PFSK-1 (cell line): Measurements from ENCODE around the gene NAXE.

Experiments used
- FOXP2 ChIP-seq: optimal IDR thresholded peaks from 2 replicates; pipeline ENCODE3; 2011; ENCODE audit warnings: borderline replicate concordance, control low read depth, inconsistent platforms; ENCODE audit not compliant: insufficient read depth; ENCODE audit errors: extremely low read length, extremely low read depth
- POLR2AphosphoS5 ChIP-seq: IDR thresholded peaks from 2 replicates; pipeline ENCODE4 v1.6.1; 2012; ENCODE audit warnings: low read depth, mild to moderate bottlenecking, control low read depth, low read length, moderate library complexity
- REST ChIP-seq, 2 experiments: IDR thresholded peaks; 2 replicates each; pipeline versions ENCODE4 v1.6.1 to v1.8.0; 2011 to 2012; ENCODE audit warnings: low read depth in 2 of 2, low read length in 2 of 2, control low read depth in 1 of 2, inconsistent platforms in 1 of 2, mild to moderate bottlenecking in 1 of 2, moderate library complexity in 1 of 2; ENCODE audit not compliant: insufficient read depth in 1 of 2
- SIN3A ChIP-seq: IDR thresholded peaks from 2 replicates; pipeline ENCODE4 v1.6.1; 2012; ENCODE audit warnings: mild to moderate bottlenecking, low read length, moderate library complexity, borderline replicate concordance; ENCODE audit not compliant: insufficient read depth
- TAF1 ChIP-seq: IDR thresholded peaks from 2 replicates; pipeline ENCODE4 v1.6.1; 2012; ENCODE audit warnings: low read length, control low read depth, borderline replicate concordance; ENCODE audit not compliant: insufficient read depth

Gene NAXE

GRCh38 chr1:156601892-156602291 lies 10.3 kb downstream of the NAXE start:
- TF ChIP-seq FOXP2 (no peak), SIN3A (no peak), REST (IDR thresholded peaks at IDR 0.05; ENCODE audit: insufficient read depth in 1 of 2, low read depth in 2 of 2, low read length in 2 of 2) (no peak), POLR2AphosphoS5 (no peak), TAF1 (no peak)

GRCh38 chr1:156602557-156602993 lies 11.0 kb downstream of the NAXE start:
- no peak for TF ChIP-seq TAF1
- TF ChIP-seq FOXP2 = no peak
- no peak for TF ChIP-seq REST (IDR thresholded peaks at IDR 0.05; ENCODE audit: insufficient read depth in 1 of 2, low read depth in 2 of 2, low read length in 2 of 2)

GRCh38 chr1:156608036-156608674 lies 16.6 kb downstream of the NAXE start:
- TF ChIP-seq FOXP2 (no peak), SIN3A (no peak), POLR2AphosphoS5 (no peak), TAF1 (no peak)

GRCh38 chr1:156608981-156609380 lies 17.4 kb downstream of the NAXE start:
- TF ChIP-seq SIN3A (no peak), POLR2AphosphoS5 (no peak), TAF1 (no peak), FOXP2 (no peak), REST (IDR thresholded peaks at IDR 0.05; ENCODE audit: insufficient read depth in 1 of 2, low read depth in 2 of 2, low read length in 2 of 2) (no peak)

GRCh38 chr1:156612666-156613065 lies 21.1 kb downstream of the NAXE start:
- TF ChIP-seq FOXP2 (no peak), REST (IDR thresholded peaks at IDR 0.05; ENCODE audit: insufficient read depth in 1 of 2, low read depth in 2 of 2, low read length in 2 of 2) (no peak), SIN3A (no peak), POLR2AphosphoS5 (no peak), TAF1 (no peak)
